KOPT-K1 (cell line): ENCODE measurements around the gene CLOCK.

ENCODE experiments used
- H3K27ac ChIP-seq: fragments of 200-600 bp; sonication (generic); 2 replicates; pipeline ENCODE4 v1.5.1; 2016; ENCODE audit warnings: antibody characterized with exemption, mild to moderate bottlenecking, low read depth, low read length; ENCODE audit not compliant: poor library complexity, severe bottlenecking
- H3K36me3 ChIP-seq: fragments of 200-600 bp; sonication (generic); 2 replicates; pipeline ENCODE4 v1.5.1; 2017; ENCODE audit warnings: antibody characterized with exemption, mild to moderate bottlenecking, low read length, moderate library complexity; ENCODE audit not compliant: insufficient read depth
- H3K9me3 ChIP-seq: fragments of 200-600 bp; sonication (generic); 2 replicates; pipeline ENCODE4 v1.5.1; 2017; ENCODE audit warnings: antibody characterized with exemption, low read length, mild to moderate bottlenecking; ENCODE audit not compliant: insufficient read depth, poor library complexity, severe bottlenecking

CLOCK gene

GRCh38 chr4:55435141-55435841, 111.4 kb downstream of the CLOCK start:
- Histone ChIP-seq H3K9me3 (no peaks in the 10 kb centered on the region), H3K36me3 (peaks cover 85% of the 10 kb centered on the region), H3K27ac (no peak overlapping the region)

GRCh38 chr4:55431710-55432336, 114.9 kb downstream of the CLOCK start:
- Histone ChIP-seq H3K27ac (no peak overlapping the region), H3K9me3 (no peaks in the 10 kb centered on the region), H3K36me3 (peaks cover 93% of the 10 kb centered on the region)

GRCh38 chr4:55424791-55425190, 121.9 kb downstream of the CLOCK start:
- no peak overlapping the region for H3K27ac ChIP-seq
- no peaks in the 10 kb centered on the region for H3K9me3 ChIP-seq
- peaks cover 97% of the 10 kb centered on the region for H3K36me3 ChIP-seq

- H3K36me3 ChIP-seq, result peaks cover 90% of the 10 kb centered on the region
- no peak overlapping the region for H3K27ac ChIP-seq
- no peaks in the 10 kb centered on the region for H3K9me3 ChIP-seq
These were observed 130.5 kb downstream of the CLOCK start for GRCh38 chr4:55416176-55416575.

GRCh38 chr4:55411621-55412020, 135.1 kb downstream of the CLOCK start:
- peaks cover 86% of the 10 kb centered on the region for H3K36me3 ChIP-seq

GRCh38 chr4:55410431-55410830, 136.3 kb downstream of the CLOCK start:
- H3K27ac ChIP-seq, result no peak overlapping the region
- peaks cover 86% of the 10 kb centered on the region for H3K36me3 ChIP-seq
- H3K9me3 ChIP-seq, result no peaks in the 10 kb centered on the region

More at GRCh38 chr4:55411621-55412020, 135.1 kb downstream of the CLOCK start:
- no peak overlapping the region for H3K27ac ChIP-seq
- no peaks in the 10 kb centered on the region for H3K9me3 ChIP-seq

- peaks cover 86% of the 10 kb centered on the region for H3K36me3 ChIP-seq
- H3K9me3 ChIP-seq, result no peaks in the 10 kb centered on the region
- H3K27ac ChIP-seq, result no peak overlapping the region
These were observed 137.1 kb downstream of the CLOCK start for GRCh38 chr4:55409468-55410171.

GRCh38 chr4:55407764-55408163, 138.9 kb downstream of the CLOCK start:
- Histone ChIP-seq H3K36me3 (peaks cover 81% of the 10 kb centered on the region), H3K27ac (no peak overlapping the region), H3K9me3 (no peaks in the 10 kb centered on the region)

- no peak overlapping the region for H3K27ac ChIP-seq
- peaks cover 79% of the 10 kb centered on the region for H3K36me3 ChIP-seq
- H3K9me3 ChIP-seq, result no peaks in the 10 kb centered on the region
These were observed 139.6 kb downstream of the CLOCK start for GRCh38 chr4:55407119-55407518.

GRCh38 chr4:55406545-55406944, 140.2 kb downstream of the CLOCK start:
- no peaks in the 10 kb centered on the region for H3K9me3 ChIP-seq
- H3K27ac ChIP-seq, result no peak overlapping the region
- H3K36me3 ChIP-seq, result peaks cover 77% of the 10 kb centered on the region

- Histone ChIP-seq H3K27ac (no peak overlapping the region), H3K9me3 (no peaks in the 10 kb centered on the region), H3K36me3 (peaks cover 74% of the 10 kb centered on the region)
These were observed 141.6 kb downstream of the CLOCK start for GRCh38 chr4:55405073-55405472.

- Histone ChIP-seq H3K27ac (no peak overlapping the region), H3K9me3 (no peaks in the 10 kb centered on the region), H3K36me3 (peaks cover 51% of the 10 kb centered on the region)
These were observed 147.1 kb downstream of the CLOCK start for GRCh38 chr4:55399581-55399980.

- no peak overlapping the region for H3K27ac ChIP-seq
- peaks cover 46% of the 10 kb centered on the region for H3K36me3 ChIP-seq
- H3K9me3 ChIP-seq, result no peaks in the 10 kb centered on the region
These were observed 147.7 kb downstream of the CLOCK start for GRCh38 chr4:55398966-55399365.

GRCh38 chr4:55398461-55398860, 148.2 kb downstream of the CLOCK start:
- Histone ChIP-seq H3K9me3 (no peaks in the 10 kb centered on the region), H3K36me3 (peaks cover 41% of the 10 kb centered on the region), H3K27ac (no peak overlapping the region)

- Histone ChIP-seq H3K9me3 (no peaks in the 10 kb centered on the region), H3K36me3 (peaks cover 41% of the 10 kb centered on the region), H3K27ac (peak overlapping the region; percentile 85)
These were observed 149.0 kb downstream of the CLOCK start for GRCh38 chr4:55397520-55398321.
